ENCODE results near the gene COL13A1.
A peak's percentile ranks its signal among the peaks of the same experiment; 100 is the strongest.

COL13A1 gene

DNA sequence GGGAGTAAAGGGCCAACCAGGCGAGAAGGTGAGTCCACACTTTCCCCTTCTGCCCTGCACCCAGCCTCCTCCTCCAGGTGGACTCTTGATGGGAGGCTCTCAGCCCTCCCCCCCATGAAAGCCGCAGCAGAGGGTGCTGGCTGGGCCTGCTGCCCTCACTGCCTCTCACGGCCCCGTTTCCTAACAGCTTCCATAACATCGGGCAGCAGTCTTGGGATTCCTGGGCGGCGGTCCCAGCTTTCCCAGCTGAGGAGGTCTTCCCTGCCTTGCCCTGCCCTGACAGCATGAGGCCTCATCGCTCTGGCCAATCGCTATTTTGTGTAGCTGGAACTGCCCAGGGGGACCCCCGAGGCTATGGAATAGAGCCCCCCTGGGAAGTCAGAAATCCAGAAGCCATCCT lies 76.3 kb downstream of the COL13A1 start:
- TF ChIP-seq, protein P1, sequence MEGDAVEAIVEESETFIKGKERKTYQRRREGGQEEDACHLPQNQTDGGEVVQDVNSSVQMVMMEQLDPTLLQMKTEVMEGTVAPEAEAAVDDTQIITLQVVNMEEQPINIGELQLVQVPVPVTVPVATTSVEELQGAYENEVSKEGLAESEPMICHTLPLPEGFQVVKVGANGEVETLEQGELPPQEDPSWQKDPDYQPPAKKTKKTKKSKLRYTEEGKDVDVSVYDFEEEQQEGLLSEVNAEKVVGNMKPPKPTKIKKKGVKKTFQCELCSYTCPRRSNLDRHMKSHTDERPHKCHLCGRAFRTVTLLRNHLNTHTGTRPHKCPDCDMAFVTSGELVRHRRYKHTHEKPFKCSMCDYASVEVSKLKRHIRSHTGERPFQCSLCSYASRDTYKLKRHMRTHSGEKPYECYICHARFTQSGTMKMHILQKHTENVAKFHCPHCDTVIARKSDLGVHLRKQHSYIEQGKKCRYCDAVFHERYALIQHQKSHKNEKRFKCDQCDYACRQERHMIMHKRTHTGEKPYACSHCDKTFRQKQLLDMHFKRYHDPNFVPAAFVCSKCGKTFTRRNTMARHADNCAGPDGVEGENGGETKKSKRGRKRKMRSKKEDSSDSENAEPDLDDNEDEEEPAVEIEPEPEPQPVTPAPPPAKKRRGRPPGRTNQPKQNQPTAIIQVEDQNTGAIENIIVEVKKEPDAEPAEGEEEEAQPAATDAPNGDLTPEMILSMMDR (conservative IDR thresholded peaks at IDR 0.05; ENCODE audit: low read depth) = no peak
- H3K27ac ChIP-seq = no peak overlapping the region
- DNase-seq (ENCODE audit: low spot score) = no peak
- ChIA-PET CTCF (no interaction called here), POLR2A (ENCODE audit: low non-redundant PET) (no interaction called here)

DNA sequence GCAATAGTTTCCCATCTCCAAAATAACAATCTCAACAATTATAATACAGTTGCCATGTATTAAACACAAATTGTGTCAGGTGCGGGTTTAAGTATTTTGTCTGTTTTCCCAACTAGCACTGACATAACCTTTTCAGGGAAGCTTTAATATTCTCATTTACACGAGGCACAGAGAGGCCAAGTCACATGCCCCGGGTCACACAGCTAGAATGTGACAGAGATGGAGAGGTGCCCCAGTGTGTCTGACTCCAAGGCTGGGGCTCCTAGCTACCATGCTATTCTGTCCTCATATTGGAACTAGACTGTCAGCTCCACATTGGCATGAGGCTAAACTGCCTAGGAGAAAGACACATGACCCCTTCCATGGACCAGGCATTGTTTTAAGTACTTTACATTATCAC lies 77.2 kb downstream of the COL13A1 start:
- ChIA-PET CTCF (interaction anchor here (2.0 kb wide), 1 partner anchor 36 kb away, joined by 7 read pairs; no protein-coding TSS in a partner anchor), POLR2A (ENCODE audit: low non-redundant PET) (no interaction called here)

DNA sequence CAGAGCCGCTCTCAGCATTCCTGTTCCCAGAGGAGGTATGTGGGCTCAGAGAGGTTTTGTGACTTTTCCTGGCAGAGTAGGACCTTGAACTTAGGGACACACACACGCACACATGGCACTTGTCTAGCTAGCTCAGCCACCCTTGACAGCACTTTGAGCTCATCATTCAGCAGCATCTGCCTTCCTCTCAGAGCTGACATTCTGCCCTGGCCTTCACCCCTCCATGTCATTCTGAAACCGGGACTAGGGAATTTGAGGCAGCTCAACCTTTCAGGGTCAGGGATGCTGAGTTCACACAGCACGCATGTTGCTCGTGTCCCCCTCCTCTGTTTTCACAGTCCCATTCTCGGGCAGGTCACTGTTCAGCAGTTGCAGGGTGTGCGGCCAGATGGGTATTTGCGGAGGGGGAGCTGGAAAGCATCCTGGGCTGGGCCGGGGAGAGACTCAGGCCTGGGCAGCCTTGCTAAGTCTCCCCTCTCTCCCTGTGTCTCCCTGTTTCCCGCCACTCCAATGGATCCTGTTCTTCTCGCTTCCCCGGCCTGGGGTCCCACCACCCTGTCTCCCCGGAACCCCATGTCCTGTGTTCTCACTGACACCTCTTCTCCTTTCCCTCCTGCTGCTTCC lies 78.0 kb downstream of the COL13A1 start:
- TF ChIP-seq, protein P1 (conservative IDR thresholded peaks at IDR 0.05; ENCODE audit: low read depth) = no peak

More for the DNA sequence above, 77.2 kb downstream of the COL13A1 start:
- DNase-seq (ENCODE audit: low spot score) = no peak
- no peak overlapping the region for H3K27ac ChIP-seq
- TF ChIP-seq, protein P1 (conservative IDR thresholded peaks at IDR 0.05; ENCODE audit: low read depth) = no peak

DNA sequence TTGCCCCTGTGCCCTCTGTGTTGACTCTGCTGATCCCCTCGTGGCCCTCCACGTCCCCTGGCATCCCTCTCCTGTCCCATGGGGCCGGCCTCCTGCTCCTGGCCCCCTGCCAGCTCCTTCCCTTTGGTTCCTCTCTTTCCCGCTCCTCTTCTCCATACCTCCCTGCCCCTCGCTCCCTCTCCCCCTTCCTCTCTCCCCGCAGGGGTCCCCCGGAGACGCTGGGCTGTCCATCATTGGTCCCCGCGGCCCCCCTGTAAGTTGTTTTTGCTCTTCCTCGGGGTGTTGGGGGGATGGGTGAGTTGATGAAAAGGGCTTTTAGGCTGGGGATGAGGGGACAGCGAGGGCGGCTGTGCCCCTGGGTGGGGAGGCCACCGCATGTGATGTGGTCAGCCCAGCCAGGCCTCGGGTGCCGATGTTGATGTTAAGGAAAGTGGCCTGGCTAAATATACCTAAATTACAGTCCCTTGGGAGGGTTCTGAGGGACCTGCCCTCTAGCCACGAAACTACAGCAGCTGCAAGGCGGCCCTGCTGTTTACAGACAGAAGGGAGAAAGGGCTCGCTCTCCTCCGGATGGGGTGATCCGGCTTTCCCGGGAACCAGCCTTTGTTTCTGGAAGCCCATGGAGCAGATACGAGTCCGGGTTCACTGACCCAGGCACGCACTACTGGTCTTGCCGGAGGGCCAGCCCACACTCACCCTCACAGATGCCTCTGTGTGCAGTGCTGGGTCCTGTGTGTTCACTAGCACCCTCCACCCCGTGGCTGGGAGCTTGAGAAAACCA lies 78.8 kb downstream of the COL13A1 start:
- TF ChIP-seq, protein P1 (conservative IDR thresholded peaks at IDR 0.05; ENCODE audit: low read depth) = no peak
- POLR2A ChIA-PET (ENCODE audit: low non-redundant PET) = no interaction called here
- CTCF ChIA-PET = interaction anchor here (0.5 to 2.0 kb wide), 2 partner anchors 34 to 1677 kb away, joined by 4 to 7 read pairs; no protein-coding TSS in a partner anchor
- no peak for DNase-seq (ENCODE audit: low spot score)
- H3K27ac ChIP-seq = no peak overlapping the region

More for the DNA sequence above, 78.0 kb downstream of the COL13A1 start:
- no peak overlapping the region for H3K27ac ChIP-seq
- CTCF ChIA-PET = interaction anchor here (2.0 kb wide), 1 partner anchor 35 kb away, joined by 7 read pairs; no protein-coding TSS in a partner anchor
- POLR2A ChIA-PET (ENCODE audit: low non-redundant PET) = no interaction called here
- DNase-seq (ENCODE audit: low spot score) = no peak

DNA sequence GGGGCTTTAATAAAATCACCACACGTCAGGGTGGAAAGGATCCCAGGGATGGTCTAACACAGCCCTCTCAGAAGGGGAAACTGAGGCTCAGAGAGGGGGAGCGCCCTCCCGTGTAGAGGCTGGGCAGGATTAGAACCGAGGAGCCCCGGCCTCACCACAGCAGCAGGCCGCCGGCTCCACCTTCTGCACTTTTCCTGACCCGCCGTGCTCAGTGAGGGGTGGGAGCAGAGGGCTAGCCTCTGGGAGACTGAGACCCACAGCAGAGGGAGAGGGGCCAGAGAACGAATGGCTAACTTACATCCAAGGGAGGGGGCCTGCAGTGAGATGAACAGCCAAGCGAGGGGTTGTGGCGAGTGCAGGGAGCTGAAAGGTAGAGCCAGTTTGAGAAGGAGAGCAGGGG lies 79.5 kb downstream of the COL13A1 start:
- TF ChIP-seq, protein P1 (conservative IDR thresholded peaks at IDR 0.05; ENCODE audit: low read depth) = no peak
- ChIA-PET POLR2A (ENCODE audit: low non-redundant PET) (no interaction called here), CTCF (no interaction called here)
- DNase-seq (ENCODE audit: low spot score) = no peak
- H3K27ac ChIP-seq = no peak overlapping the region

DNA sequence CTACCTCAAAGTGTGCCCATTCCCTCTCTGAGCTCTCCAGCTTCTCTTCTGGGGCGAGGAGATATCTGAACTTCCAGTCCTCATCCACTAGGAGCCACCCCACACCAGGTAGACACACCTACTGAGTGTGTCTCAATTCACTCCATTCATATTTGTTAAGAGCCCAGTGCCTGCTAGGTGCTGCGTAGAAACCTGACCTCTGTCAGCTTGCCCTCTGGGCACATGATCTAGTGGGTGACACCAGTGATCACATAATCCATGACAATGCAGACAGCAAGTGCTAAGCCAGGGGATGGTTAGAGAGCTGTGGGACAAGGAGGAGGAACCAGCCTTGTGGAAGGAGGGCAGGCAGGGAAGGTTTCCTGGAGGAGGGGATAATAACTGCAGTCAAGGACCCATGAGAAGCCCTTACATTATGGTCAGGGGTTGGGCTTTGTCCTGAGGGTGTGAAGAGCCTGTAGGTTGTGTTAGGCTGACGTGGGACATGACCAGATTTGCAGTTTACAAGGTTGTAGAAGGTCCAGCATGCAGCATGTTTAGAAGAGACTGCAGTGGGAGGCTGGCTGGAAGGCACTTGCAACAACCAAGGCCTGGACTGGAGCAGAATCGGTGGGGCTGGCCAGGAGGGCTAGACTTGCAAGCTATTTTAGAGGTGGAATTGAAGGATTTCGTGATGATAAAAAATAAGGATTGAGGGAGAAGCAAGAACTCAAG lies 81.8 kb downstream of the COL13A1 start:
- H3K27ac ChIP-seq = no peak overlapping the region
- CTCF ChIA-PET = interaction anchor here (0.6 to 2.0 kb wide), 10 partner anchors 8 to 802 kb away, joined by 3 to 13 read pairs (median 3); no protein-coding TSS in a partner anchor
- TF ChIP-seq, protein P1 (conservative IDR thresholded peaks at IDR 0.05; ENCODE audit: low read depth) = no peak
- peak; percentile 64 for DNase-seq (ENCODE audit: low spot score)
- POLR2A ChIA-PET (ENCODE audit: low non-redundant PET) = no interaction called here
